IMR-90 (cell line): ENCODE measurements around the gene METRNL. TPM values are rescaled to one million over a fixed set of nuclear protein-coding genes. Genes with fewer than 3 reads are reported as not detected.

Source experiments
- ATAC-seq: fragments of 200-7000 bp; cut with Tn5 transposase; 2 replicates; pipeline ENCODE4 v1.9.1; 2020; ENCODE audit warnings: low read depth, mild to moderate bottlenecking, moderate library complexity
- BruUV-seq: library from RNA; stranded (reverse); fragments of 400-500 nt; replicated peaks from 2 replicates; lab custom pipeline; 2021; lab: Mats Ljungman, UMichigan
- CTCF ChIA-PET: fragments of 300-600 bp; formaldehyde crosslinking; extraction: SDS; loops from one replicate; lab custom pipeline; 2021; ENCODE audit warnings: antibody characterized with exemption; lab: Yijun Ruan, JAX
- POLR2A ChIA-PET: fragments of 300-600 bp; sonication (Branson Sonifier 250); formaldehyde crosslinking; loops from one replicate; lab custom pipeline; 2022; ENCODE audit warnings: antibody characterized with exemption; ENCODE audit not compliant: unreplicated experiment; lab: Charles Lee
- DNase-seq: peaks from one replicate; pipeline ENCODE4 v3.0.0; 2013
- H2AFZ ChIP-seq: replicated peaks from 2 replicates; pipeline ENCODE3; 2013; ENCODE audit warnings: low read length, mild to moderate bottlenecking; ENCODE audit not compliant: poor library complexity
- H2AK5ac ChIP-seq: 2 replicates; pipeline ENCODE4 v1.6.1; 2013; ENCODE audit warnings: low read depth, low read length, inconsistent platforms
- H2AK9ac ChIP-seq: replicated peaks from 2 replicates; pipeline ENCODE3; 2013; ENCODE audit warnings: mild to moderate bottlenecking, low read depth, low read length, moderate library complexity; ENCODE audit not compliant: poor library complexity
- H2BK120ac ChIP-seq: 2 replicates; pipeline ENCODE4 v1.6.1; 2013; ENCODE audit warnings: low read depth, low read length, inconsistent platforms
- H2BK15ac ChIP-seq: 3 replicates; pipeline ENCODE4 v1.6.1; 2013; ENCODE audit warnings: low read depth, low read length, inconsistent platforms
- H2BK20ac ChIP-seq: 2 replicates; pipeline ENCODE4 v1.6.1; 2013; ENCODE audit warnings: low read depth, mild to moderate bottlenecking, inconsistent platforms, low read length, moderate library complexity
- H2BK5ac ChIP-seq: 2 replicates; pipeline ENCODE4 v1.6.1; 2013; ENCODE audit warnings: mild to moderate bottlenecking, low read depth, low read length, inconsistent platforms; ENCODE audit not compliant: poor library complexity, severe bottlenecking
- H3K14ac ChIP-seq: replicated peaks from 2 replicates; pipeline ENCODE4 v1.6.1; 2013; ENCODE audit warnings: low read depth, low read length, inconsistent platforms
- H3K18ac ChIP-seq: 2 replicates; pipeline ENCODE4 v1.6.1; 2013; ENCODE audit warnings: low read depth, low read length, control low read depth
- H3K23ac ChIP-seq: 2 replicates; pipeline ENCODE4 v1.6.1; 2013; ENCODE audit warnings: low read depth, low read length, inconsistent platforms
- H3K27ac ChIP-seq: 2 replicates; pipeline ENCODE4 v1.5.1; 2013; ENCODE audit warnings: mild to moderate bottlenecking, control low read depth, low read length; ENCODE audit not compliant: insufficient read depth
- H3K27me3 ChIP-seq: 2 replicates; pipeline ENCODE4 v1.6.1; 2013; ENCODE audit warnings: low read length; ENCODE audit not compliant: control insufficient read depth, insufficient read depth
- H3K36me3 ChIP-seq: 2 replicates; pipeline ENCODE4 v1.6.1; 2013; ENCODE audit warnings: low read length, mixed read lengths; ENCODE audit not compliant: control insufficient read depth, insufficient read depth
- H3K4ac ChIP-seq: 2 replicates; pipeline ENCODE4 v1.6.1; 2013; ENCODE audit warnings: low read depth, low read length, inconsistent platforms
- H3K4me1 ChIP-seq: 2 replicates; pipeline ENCODE4 v1.6.1; 2013; ENCODE audit warnings: low read length, mixed read lengths; ENCODE audit not compliant: control insufficient read depth, insufficient read depth
- H3K4me2 ChIP-seq: 2 replicates; pipeline ENCODE4 v1.6.1; 2013; ENCODE audit warnings: low read depth, mild to moderate bottlenecking, control low read depth, low read length, moderate library complexity
- H3K4me3 ChIP-seq: 2 replicates; pipeline ENCODE4 v1.5.1; 2013; ENCODE audit warnings: low read depth, mild to moderate bottlenecking, control low read depth, low read length, moderate library complexity; ENCODE audit not compliant: insufficient read depth
- H3K56ac ChIP-seq: 2 replicates; pipeline ENCODE4 v1.6.1; 2013; ENCODE audit warnings: low read length, inconsistent platforms; ENCODE audit not compliant: insufficient read depth; ENCODE audit errors: extremely low read depth
- H3K79me1 ChIP-seq, 2 experiments: 2 replicates each; pipeline ENCODE4 v1.6.1; 2013; ENCODE audit warnings: low read length in 2 of 2, inconsistent platforms in 1 of 2, low read depth in 1 of 2
- H3K9ac ChIP-seq: 2 replicates; pipeline ENCODE4 v1.6.1; 2013; ENCODE audit warnings: low read depth, low read length, control low read depth
- H3K9me1 ChIP-seq: 2 replicates; pipeline ENCODE4 v1.6.1; 2013; ENCODE audit warnings: low read length, inconsistent platforms; ENCODE audit not compliant: insufficient read depth
- H3K9me3 ChIP-seq: 2 replicates; pipeline ENCODE4 v1.6.1; 2013; ENCODE audit warnings: low read length; ENCODE audit not compliant: control insufficient read depth, insufficient read depth
- H4K20me1 ChIP-seq: 2 replicates; pipeline ENCODE4 v1.6.1; 2013; ENCODE audit warnings: low read length, inconsistent platforms; ENCODE audit not compliant: insufficient read depth
- H4K5ac ChIP-seq: 2 replicates; pipeline ENCODE4 v1.6.1; 2013; ENCODE audit warnings: mild to moderate bottlenecking, low read depth, low read length, control low read depth
- H4K8ac ChIP-seq, 2 experiments: 2 replicates each; pipeline ENCODE4 v1.6.1; 2013; ENCODE audit warnings: low read depth in 2 of 2, low read length in 2 of 2, control low read depth in 1 of 2, inconsistent platforms in 1 of 2
- H4K91ac ChIP-seq: 2 replicates; pipeline ENCODE4 v1.6.1; 2013; ENCODE audit warnings: low read depth, low read length, inconsistent platforms; ENCODE audit not compliant: insufficient read depth
- BHLHE40 ChIP-seq: fragments of 150-350 bp; IDR thresholded peaks from 2 replicates; pipeline ENCODE4 v1.6.1; 2016; ENCODE audit warnings: mild to moderate bottlenecking, low read depth, low read length
- CEBPB ChIP-seq: IDR thresholded peaks from 2 replicates; pipeline ENCODE4 v1.6.1; 2012; ENCODE audit warnings: low read depth, low read length, improper control_type of control experiment
- CHD1 ChIP-seq: IDR thresholded peaks from 2 replicates; pipeline ENCODE4 v1.6.1; 2012; ENCODE audit warnings: low read depth, low read length, improper control_type of control experiment
- CTCF ChIP-seq: conservative IDR thresholded peaks from 2 replicates; pipeline ENCODE4 v1.5.1; 2012; ENCODE audit warnings: mild to moderate bottlenecking, low read depth, low read length, improper control_type of control experiment
- FOS ChIP-seq: fragments of 150-350 bp; IDR thresholded peaks from 2 replicates; pipeline ENCODE4 v1.6.1; 2016; ENCODE audit warnings: low read depth, low read length
- MAFK ChIP-seq: IDR thresholded peaks from 2 replicates; pipeline ENCODE4 v1.6.1; 2012; ENCODE audit warnings: low read depth, low read length, improper control_type of control experiment
- MXI1 ChIP-seq: IDR thresholded peaks from 2 replicates; pipeline ENCODE4 v1.6.1; 2012; ENCODE audit warnings: low read depth, mild to moderate bottlenecking, low read length, moderate library complexity, borderline replicate concordance
- NFE2L2 ChIP-seq: fragments of 150-350 bp; IDR thresholded peaks from 2 replicates; pipeline ENCODE4 v1.6.1; 2016; ENCODE audit warnings: low read depth, mild to moderate bottlenecking, low read length
- POLR2A ChIP-seq: IDR thresholded peaks from 2 replicates; pipeline ENCODE4 v1.6.1; 2012; ENCODE audit warnings: mild to moderate bottlenecking, low read depth, low read length
- RAD21 ChIP-seq: IDR thresholded peaks from 2 replicates; pipeline ENCODE4 v1.6.1; 2012; ENCODE audit warnings: low read length, improper control_type of control experiment
- RCOR1 ChIP-seq: IDR thresholded peaks from 2 replicates; pipeline ENCODE4 v1.6.1; 2012; ENCODE audit warnings: mild to moderate bottlenecking, low read length, improper control_type of control experiment; ENCODE audit not compliant: insufficient replicate concordance
- RFX5 ChIP-seq: IDR thresholded peaks from 2 replicates; pipeline ENCODE4 v1.8.0; 2012; ENCODE audit warnings: low read depth, mild to moderate bottlenecking, low read length, moderate library complexity
- WGBS, 2 experiments: methylation state at CpG; one replicate each; pipeline versions ENCODE4 v1.1.5 to v1.1.7; 2013; ENCODE audit warnings: missing lambda C conversion rate in 2 of 2; ENCODE audit not compliant: insufficient read length in 1 of 2; ENCODE audit errors: extremely low coverage in 2 of 2; 5-methylcytosine and 5-hydroxymethylcytosine counted together
- dilution Hi-C: fragments of 300-500 bp; cut with HindIII; formaldehyde crosslinking; loops from one replicate; pipeline ENCODE4 v1.14.3; 2018; ENCODE audit warnings: low sequenced_read_pairs; ENCODE audit not compliant: unreplicated experiment
- in situ Hi-C: fragments of 300-500 bp; cut with MboI; formaldehyde crosslinking; loops from 3 replicates; pipeline ENCODE4 v1.14.3; 2019; ENCODE audit warnings: low sequenced_read_pairs, inconsistent platforms, mixed read lengths
- intact Hi-C: fragments of 100-400 bp; cut with micrococcal nuclease; formaldehyde crosslinking; loops from 2 replicates; pipeline ENCODE4 v1.10.0; 2022
- polyA plus RNA-seq, 3 experiments: library from polyadenylated mRNA; depleted of rRNA; stranded (reverse); fragments of >200 nt; gene quantifications; 2 replicates each; pipeline ENCODE4 v1.2.3, GENCODE V29; 2012; ENCODE audit warnings: low replicate concordance in 1 of 3
- total RNA-seq: library from RNA; depleted of rRNA; stranded (reverse); fragments of >200 nt; gene quantifications from 2 replicates; pipeline ENCODE4 v1.2.3, GENCODE V29; 2012
- TF ChIP-seq, protein P1 (sequence below): fragments of 150-350 bp; IDR thresholded peaks from 2 replicates; pipeline ENCODE4 v1.6.1; 2016; ENCODE audit warnings: low read depth, mild to moderate bottlenecking, low read length, moderate library complexity, borderline replicate concordance
- TF ChIP-seq, protein P2 (sequence below): fragments of 150-350 bp; IDR thresholded peaks from 2 replicates; pipeline ENCODE4 v1.6.1; 2017; ENCODE audit warnings: mild to moderate bottlenecking, antibody characterized with exemption, low read length, low read depth

METRNL gene
- total and polyA plus RNA-seq, 2 of the 4 experiments (the other 2 are of a cell fraction) = 17.9 to 48.2 TPM

- DNase-seq = no peak
- Histone ChIP-seq H2BK20ac (no peak overlapping the region), H3K36me3 (peaks cover 41% of the 10 kb centered on the region), H2BK5ac (no peak overlapping the region), H3K56ac (no peak overlapping the region), H4K20me1 (peaks cover 48% of the 10 kb centered on the region), H2BK15ac (no peak overlapping the region), H3K27ac (no peak overlapping the region), H3K79me1 (peaks cover 7 to 37% of the 10 kb centered on the region in 2 experiments), H2AK5ac (no peak overlapping the region), H2AK9ac (no peak overlapping the region), H4K8ac (no peak overlapping the region), H3K4me3 (no peak overlapping the region), H3K4me1 (peaks cover 20% of the 10 kb centered on the region), H3K4me2 (no peak overlapping the region), H2BK120ac (no peak overlapping the region), H2AFZ (no peak overlapping the region), H3K23ac (no peak overlapping the region), H3K9ac (no peak overlapping the region), H4K91ac (no peak overlapping the region), H4K5ac (no peak overlapping the region), H3K9me3 (no peaks in the 10 kb centered on the region), H3K27me3 (no peaks in the 10 kb centered on the region), H3K14ac (no peak overlapping the region), H3K9me1 (no peaks in the 10 kb centered on the region; the same call in none of the 2 replicates), H3K18ac (no peak overlapping the region), H3K4ac (no peak overlapping the region)
- TF ChIP-seq MAFK (no peak), RAD21 (no peak), FOS (no peak), CTCF (no peak), CEBPB (no peak), BHLHE40 (no peak), POLR2A (no peak), CHD1 (no peak), NFE2L2 (no peak), RFX5 (no peak), MXI1 (no peak), RCOR1 (no peak)
- TF ChIP-seq, protein P1, sequence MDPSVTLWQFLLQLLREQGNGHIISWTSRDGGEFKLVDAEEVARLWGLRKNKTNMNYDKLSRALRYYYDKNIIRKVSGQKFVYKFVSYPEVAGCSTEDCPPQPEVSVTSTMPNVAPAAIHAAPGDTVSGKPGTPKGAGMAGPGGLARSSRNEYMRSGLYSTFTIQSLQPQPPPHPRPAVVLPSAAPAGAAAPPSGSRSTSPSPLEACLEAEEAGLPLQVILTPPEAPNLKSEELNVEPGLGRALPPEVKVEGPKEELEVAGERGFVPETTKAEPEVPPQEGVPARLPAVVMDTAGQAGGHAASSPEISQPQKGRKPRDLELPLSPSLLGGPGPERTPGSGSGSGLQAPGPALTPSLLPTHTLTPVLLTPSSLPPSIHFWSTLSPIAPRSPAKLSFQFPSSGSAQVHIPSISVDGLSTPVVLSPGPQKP = no peak
- TF ChIP-seq, protein P2, sequence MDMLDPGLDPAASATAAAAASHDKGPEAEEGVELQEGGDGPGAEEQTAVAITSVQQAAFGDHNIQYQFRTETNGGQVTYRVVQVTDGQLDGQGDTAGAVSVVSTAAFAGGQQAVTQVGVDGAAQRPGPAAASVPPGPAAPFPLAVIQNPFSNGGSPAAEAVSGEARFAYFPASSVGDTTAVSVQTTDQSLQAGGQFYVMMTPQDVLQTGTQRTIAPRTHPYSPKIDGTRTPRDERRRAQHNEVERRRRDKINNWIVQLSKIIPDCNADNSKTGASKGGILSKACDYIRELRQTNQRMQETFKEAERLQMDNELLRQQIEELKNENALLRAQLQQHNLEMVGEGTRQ = no peak
- 73% methylated on average over 4 of the region's 14 CpGs; no CpG with 5 or more reads in 1 of the 2 experiments for WGBS, 2 experiments
- dilution Hi-C loops = no loop called here
- in situ Hi-C loops = no loop called here
- ChIA-PET POLR2A (interaction anchor here (1.1 kb wide), 1 partner anchor 12 kb away, joined by 3 read pairs; no protein-coding TSS in a partner anchor), CTCF (no interaction called here)
- intact Hi-C loops = no loop called here
- BruUV-seq = no TSS peak
- no peak for ATAC-seq
Observed at GRCh38 chr17:83097831-83098230, 18.4 kb downstream of the METRNL start.
